Measurements from ENCODE around the gene PSMD8.
"Not testable (repeated sequence)": the region's sequence is repeated elsewhere in the genome, so short reads cannot be mapped to it uniquely, and the experiment has no call there.

Gene PSMD8

DNA sequence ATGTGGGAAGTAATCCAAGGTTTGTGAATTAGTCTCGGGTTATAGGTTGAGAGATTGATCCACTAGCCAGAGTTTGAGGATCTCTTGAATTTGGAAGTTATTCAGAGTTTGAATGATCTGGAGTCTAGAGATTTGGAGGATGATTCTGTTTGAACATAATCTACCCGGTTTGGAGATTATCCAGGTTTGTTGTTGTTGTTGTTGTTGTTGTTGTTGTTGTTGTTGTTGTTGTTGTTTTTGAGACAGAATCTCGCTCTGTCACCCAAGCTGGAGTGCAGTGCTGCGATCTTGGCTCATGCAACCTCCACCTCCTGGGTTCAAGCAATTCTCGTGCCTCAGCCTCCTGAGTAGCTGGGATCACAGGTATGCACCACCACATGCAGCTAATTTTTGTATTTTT, 37.5 kb downstream of the PSMD8 start:
- not testable (repeated sequence) for DNase-seq

DNA sequence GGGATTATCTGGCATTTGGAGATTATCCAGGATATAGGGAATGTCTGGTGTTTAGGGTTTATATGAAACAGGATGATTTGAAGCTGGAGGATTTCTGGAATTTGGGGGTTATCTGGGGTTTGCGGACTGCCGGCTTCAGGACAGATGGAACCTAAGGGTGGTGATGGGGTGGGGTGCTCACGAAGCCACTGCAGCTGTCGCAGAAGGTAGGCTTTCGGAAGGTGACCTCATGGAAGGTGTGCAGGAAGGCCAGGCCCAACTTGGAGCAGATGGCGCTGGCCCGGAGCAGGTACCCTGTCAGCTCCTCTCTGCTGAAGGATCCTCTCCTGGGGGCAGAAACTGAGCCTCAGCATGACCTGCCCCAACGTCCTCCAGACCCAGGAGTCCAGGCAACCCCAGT, 38.1 kb downstream of the PSMD8 start:
- DNase-seq = no peak

- no peak for DNase-seq
Measured at GRCh38 chr19:38412961-38413360, 38.6 kb downstream of the PSMD8 start.

DNA sequence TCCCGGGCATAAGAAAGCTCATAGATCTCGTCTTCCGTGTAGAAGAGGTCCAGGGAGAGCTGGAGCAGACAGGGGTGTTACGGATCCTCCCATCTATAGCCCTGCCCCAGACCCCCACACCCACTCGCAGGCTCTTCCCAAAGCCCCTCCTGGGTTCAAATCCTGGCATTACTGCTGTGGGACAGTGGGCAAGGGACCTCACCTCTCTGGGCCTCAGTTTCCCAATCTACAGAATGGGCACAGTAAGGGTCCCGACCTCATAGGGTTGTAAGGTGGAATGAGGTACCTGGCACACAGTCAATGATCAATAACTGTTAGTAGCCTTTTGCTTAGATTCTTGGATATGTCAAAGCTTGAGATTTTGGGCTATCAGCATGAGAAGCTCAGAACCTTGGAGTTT, 39.0 kb downstream of the PSMD8 start:
- no peak for DNase-seq

GRCh38 chr19:38417146-38417543, 42.8 kb downstream of the PSMD8 start:
- DNase-seq = no peak

DNA sequence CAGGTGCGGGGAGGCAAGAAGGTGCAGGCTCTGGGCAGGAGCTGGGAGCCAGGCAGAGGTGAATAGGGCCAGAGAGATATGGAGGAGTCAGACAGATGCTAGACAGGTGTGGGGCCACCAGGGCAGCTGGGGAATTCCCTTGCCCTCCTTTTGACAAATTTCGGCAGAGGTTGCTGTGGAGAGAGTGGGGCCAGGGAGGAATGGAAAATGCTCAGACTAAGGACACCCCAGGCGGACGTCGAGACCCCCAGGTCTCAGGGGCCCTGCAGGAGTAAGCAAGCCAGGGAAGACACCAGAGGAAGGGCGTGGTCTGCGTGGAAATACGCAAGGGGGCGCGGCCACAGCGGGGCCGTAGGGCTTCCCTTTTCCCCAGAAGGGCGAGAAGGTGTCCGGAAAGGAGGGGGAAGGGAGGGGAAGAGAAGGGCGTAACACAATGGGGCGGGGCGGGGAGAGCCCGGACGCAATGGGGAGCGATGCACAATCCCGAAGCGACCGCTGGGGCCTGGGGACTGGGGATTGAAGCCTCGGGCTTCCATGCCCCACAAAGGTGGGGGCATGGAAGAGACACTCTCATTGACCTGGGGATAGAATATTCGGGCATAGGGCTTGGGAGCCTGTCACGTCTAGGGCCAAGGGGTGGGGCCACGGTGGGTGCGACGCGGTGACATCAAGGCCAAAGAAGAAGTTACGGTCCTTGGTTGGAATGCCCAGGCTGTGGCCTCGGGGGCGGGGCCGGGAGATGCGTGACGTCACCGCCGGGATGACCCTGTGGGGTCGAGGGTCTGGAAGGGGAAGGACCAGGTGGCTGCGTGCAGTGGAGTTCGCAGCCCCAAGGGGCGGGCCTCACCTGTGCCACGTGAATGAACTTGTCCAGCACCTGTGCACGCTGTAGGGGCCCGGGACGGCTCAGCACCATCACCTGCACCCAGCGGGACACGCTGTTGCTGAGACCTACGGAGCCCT, 43.5 kb downstream of the PSMD8 start:
- no peak for DNase-seq

GRCh38 chr19:38420935-38421334, 46.6 kb downstream of the PSMD8 start:
- no peak for DNase-seq

DNA sequence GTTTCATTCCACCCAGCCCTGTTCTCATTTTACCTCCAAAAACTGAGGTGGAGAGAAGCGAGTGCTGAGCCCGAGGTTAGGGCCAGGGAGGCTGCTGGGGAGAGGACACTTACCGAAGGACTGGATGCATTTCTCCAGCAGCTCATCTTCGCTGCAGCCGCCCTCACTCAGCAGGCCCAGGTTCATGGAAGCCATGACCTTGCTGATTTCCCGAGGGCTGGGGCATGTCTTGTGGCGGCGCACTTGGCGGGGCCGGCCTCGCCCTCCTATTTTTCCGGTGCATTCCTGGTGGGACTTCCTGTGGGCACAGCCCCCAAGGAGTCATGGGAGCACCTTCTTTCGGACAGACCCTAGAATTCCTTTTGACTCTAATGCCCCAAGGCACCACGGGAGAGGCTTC, 47.5 kb downstream of the PSMD8 start:
- no peak for DNase-seq

DNA sequence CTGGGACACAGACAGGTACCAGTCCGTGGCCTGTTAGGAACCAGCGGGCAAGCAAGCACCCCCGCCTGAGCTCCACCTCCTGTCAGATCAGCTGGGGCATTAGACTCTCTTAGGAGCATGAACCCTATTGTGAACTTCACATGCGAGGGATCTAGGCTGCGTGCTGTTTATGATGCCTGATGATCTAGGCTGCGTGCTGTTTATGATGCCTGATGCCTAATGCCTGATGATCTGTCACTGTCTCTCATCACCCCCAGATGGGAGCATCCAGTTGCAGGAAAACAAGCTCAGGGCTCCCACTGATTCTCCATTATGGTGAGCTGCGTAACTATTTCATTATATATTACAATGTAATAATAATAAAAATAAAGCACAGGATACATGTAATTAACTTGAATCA, 48.1 kb downstream of the PSMD8 start:
- no peak for DNase-seq

- DNase-seq = no peak
Measured at GRCh38 chr19:38424272-38424671, 49.9 kb downstream of the PSMD8 start.

DNA sequence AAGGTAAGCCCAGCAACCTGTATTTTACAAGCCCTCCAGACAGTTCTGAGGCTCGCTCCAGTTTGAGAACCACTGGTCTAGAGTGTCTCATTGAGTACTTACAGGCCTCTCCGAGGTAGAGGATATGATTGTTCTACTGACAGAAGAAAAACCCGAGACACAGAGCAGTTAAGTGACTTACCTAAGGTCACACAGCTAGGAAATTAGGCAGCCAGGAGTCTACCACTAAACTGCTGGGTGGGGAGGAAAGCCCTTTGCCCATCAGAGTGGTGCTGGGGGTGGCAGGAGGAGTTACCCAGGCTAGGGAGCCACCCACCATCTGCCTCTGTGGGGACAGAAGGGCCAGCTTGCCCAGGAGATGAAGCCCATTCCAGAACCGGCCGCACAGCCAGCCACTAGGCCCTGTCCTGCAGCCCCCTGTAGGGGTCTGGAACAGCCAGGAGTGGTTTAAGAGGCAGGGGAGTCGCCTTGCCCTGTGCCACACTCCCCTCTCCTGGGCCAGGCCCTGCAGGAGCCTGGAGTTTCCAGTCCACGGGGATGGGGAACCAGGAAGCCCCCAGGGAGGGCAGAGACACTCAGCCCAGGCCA, 50.9 kb downstream of the PSMD8 start:
- DNase-seq = no peak

GRCh38 chr19:38425810-38426466, 51.6 kb downstream of the PSMD8 start, which contains the start of gene RASGRP4:
RASGRP4 (minus strand) TSS chr19:38426219; CDS start chr19:38426091, 128 bp downstream.
- no peak for DNase-seq

- not testable (repeated sequence) for DNase-seq
Measured at GRCh38 chr19:38427035-38427677, 52.8 kb downstream of the PSMD8 start.

DNA sequence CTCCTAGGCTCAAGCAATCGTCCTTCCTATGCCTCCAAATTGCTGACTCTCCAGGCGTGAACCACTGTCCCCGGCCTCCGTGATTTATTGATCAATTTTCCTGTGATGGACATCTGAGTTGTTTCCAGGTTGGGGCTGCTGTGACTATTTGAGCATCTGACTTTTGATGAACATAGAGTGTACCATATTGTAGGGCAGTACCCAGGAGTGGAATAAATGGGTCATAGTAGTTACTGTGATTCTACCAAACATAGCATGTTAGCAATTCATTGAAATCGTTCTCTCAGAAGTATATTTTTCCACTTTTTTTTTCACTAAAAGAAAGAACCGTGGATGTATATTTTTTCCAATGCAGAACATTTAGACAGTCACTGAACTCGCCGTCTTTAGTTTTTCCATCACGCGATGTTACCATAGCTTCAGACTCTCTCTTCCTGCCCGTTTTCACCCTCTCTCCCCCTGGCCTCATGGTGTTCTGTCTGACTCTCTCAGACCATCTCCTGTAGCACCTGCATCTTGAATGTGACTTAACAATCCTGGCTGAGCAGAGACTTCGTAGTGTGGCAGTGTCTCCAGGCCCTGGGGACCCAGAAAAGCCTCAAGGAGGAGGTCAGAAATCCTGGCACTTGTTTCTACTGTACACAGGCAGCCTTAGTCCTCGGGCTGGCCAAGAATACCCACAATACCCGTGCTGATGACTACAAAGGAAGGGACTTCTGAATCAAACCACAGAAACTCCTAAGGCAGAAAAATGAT, 54.9 kb downstream of the PSMD8 start:
- DNase-seq = no peak

GRCh38 chr19:38429811-38430156, 55.4 kb downstream of the PSMD8 start:
- DNase-seq = no peak

- DNase-seq = no peak
Measured at GRCh38 chr19:38430931-38431330, 56.6 kb downstream of the PSMD8 start.

GRCh38 chr19:38433268-38433733, 58.9 kb downstream of the PSMD8 start, which contains the start of gene RYR1:
RYR1 (plus strand) TSS chr19:38433691; CDS start chr19:38433830, 139 bp downstream.
- no peak for DNase-seq

Data from SHP77 (cell line).